IMR-90 (cell line): ENCODE results near the gene DCAF6. TPM values are rescaled to one million over a fixed set of nuclear protein-coding genes. Genes with fewer than 3 reads are reported as not detected.

ENCODE experiments used
- ATAC-seq: fragments of 200-7000 bp; cut with Tn5 transposase; 2 replicates; pipeline ENCODE4 v1.9.1; 2020; ENCODE audit warnings: low read depth, mild to moderate bottlenecking, moderate library complexity
- BruUV-seq: library from RNA; stranded (reverse); fragments of 400-500 nt; replicated peaks from 2 replicates; lab custom pipeline; 2021; lab: Mats Ljungman, UMichigan
- CTCF ChIA-PET: fragments of 300-600 bp; formaldehyde crosslinking; extraction: SDS; loops from one replicate; lab custom pipeline; 2021; ENCODE audit warnings: antibody characterized with exemption; lab: Yijun Ruan, JAX
- POLR2A ChIA-PET: fragments of 300-600 bp; sonication (Branson Sonifier 250); formaldehyde crosslinking; loops from one replicate; lab custom pipeline; 2022; ENCODE audit warnings: antibody characterized with exemption; ENCODE audit not compliant: unreplicated experiment; lab: Charles Lee
- DNase-seq: peaks from one replicate; pipeline ENCODE4 v3.0.0; 2013
- H2AFZ ChIP-seq: replicated peaks from 2 replicates; pipeline ENCODE3; 2013; ENCODE audit warnings: low read length, mild to moderate bottlenecking; ENCODE audit not compliant: poor library complexity
- H2AK5ac ChIP-seq: 2 replicates; pipeline ENCODE4 v1.6.1; 2013; ENCODE audit warnings: low read depth, low read length, inconsistent platforms
- H2AK9ac ChIP-seq: replicated peaks from 2 replicates; pipeline ENCODE3; 2013; ENCODE audit warnings: mild to moderate bottlenecking, low read depth, low read length, moderate library complexity; ENCODE audit not compliant: poor library complexity
- H2BK120ac ChIP-seq: 2 replicates; pipeline ENCODE4 v1.6.1; 2013; ENCODE audit warnings: low read depth, low read length, inconsistent platforms
- H2BK15ac ChIP-seq: 3 replicates; pipeline ENCODE4 v1.6.1; 2013; ENCODE audit warnings: low read depth, low read length, inconsistent platforms
- H2BK20ac ChIP-seq: 2 replicates; pipeline ENCODE4 v1.6.1; 2013; ENCODE audit warnings: low read depth, mild to moderate bottlenecking, inconsistent platforms, low read length, moderate library complexity
- H2BK5ac ChIP-seq: 2 replicates; pipeline ENCODE4 v1.6.1; 2013; ENCODE audit warnings: mild to moderate bottlenecking, low read depth, low read length, inconsistent platforms; ENCODE audit not compliant: poor library complexity, severe bottlenecking
- H3K14ac ChIP-seq: replicated peaks from 2 replicates; pipeline ENCODE4 v1.6.1; 2013; ENCODE audit warnings: low read depth, low read length, inconsistent platforms
- H3K18ac ChIP-seq: 2 replicates; pipeline ENCODE4 v1.6.1; 2013; ENCODE audit warnings: low read depth, low read length, control low read depth
- H3K23ac ChIP-seq: 2 replicates; pipeline ENCODE4 v1.6.1; 2013; ENCODE audit warnings: low read depth, low read length, inconsistent platforms
- H3K27ac ChIP-seq: 2 replicates; pipeline ENCODE4 v1.5.1; 2013; ENCODE audit warnings: mild to moderate bottlenecking, control low read depth, low read length; ENCODE audit not compliant: insufficient read depth
- H3K27me3 ChIP-seq: 2 replicates; pipeline ENCODE4 v1.6.1; 2013; ENCODE audit warnings: low read length; ENCODE audit not compliant: control insufficient read depth, insufficient read depth
- H3K36me3 ChIP-seq: 2 replicates; pipeline ENCODE4 v1.6.1; 2013; ENCODE audit warnings: low read length, mixed read lengths; ENCODE audit not compliant: control insufficient read depth, insufficient read depth
- H3K4ac ChIP-seq: 2 replicates; pipeline ENCODE4 v1.6.1; 2013; ENCODE audit warnings: low read depth, low read length, inconsistent platforms
- H3K4me1 ChIP-seq: 2 replicates; pipeline ENCODE4 v1.6.1; 2013; ENCODE audit warnings: low read length, mixed read lengths; ENCODE audit not compliant: control insufficient read depth, insufficient read depth
- H3K4me2 ChIP-seq: 2 replicates; pipeline ENCODE4 v1.6.1; 2013; ENCODE audit warnings: low read depth, mild to moderate bottlenecking, control low read depth, low read length, moderate library complexity
- H3K4me3 ChIP-seq: 2 replicates; pipeline ENCODE4 v1.5.1; 2013; ENCODE audit warnings: low read depth, mild to moderate bottlenecking, control low read depth, low read length, moderate library complexity; ENCODE audit not compliant: insufficient read depth
- H3K56ac ChIP-seq: 2 replicates; pipeline ENCODE4 v1.6.1; 2013; ENCODE audit warnings: low read length, inconsistent platforms; ENCODE audit not compliant: insufficient read depth; ENCODE audit errors: extremely low read depth
- H3K79me1 ChIP-seq, 2 experiments: 2 replicates each; pipeline ENCODE4 v1.6.1; 2013; ENCODE audit warnings: low read length in 2 of 2, inconsistent platforms in 1 of 2, low read depth in 1 of 2
- H3K9ac ChIP-seq: 2 replicates; pipeline ENCODE4 v1.6.1; 2013; ENCODE audit warnings: low read depth, low read length, control low read depth
- H3K9me1 ChIP-seq: 2 replicates; pipeline ENCODE4 v1.6.1; 2013; ENCODE audit warnings: low read length, inconsistent platforms; ENCODE audit not compliant: insufficient read depth
- H3K9me3 ChIP-seq: 2 replicates; pipeline ENCODE4 v1.6.1; 2013; ENCODE audit warnings: low read length; ENCODE audit not compliant: control insufficient read depth, insufficient read depth
- H4K20me1 ChIP-seq: 2 replicates; pipeline ENCODE4 v1.6.1; 2013; ENCODE audit warnings: low read length, inconsistent platforms; ENCODE audit not compliant: insufficient read depth
- H4K5ac ChIP-seq: 2 replicates; pipeline ENCODE4 v1.6.1; 2013; ENCODE audit warnings: mild to moderate bottlenecking, low read depth, low read length, control low read depth
- H4K8ac ChIP-seq, 2 experiments: 2 replicates each; pipeline ENCODE4 v1.6.1; 2013; ENCODE audit warnings: low read depth in 2 of 2, low read length in 2 of 2, control low read depth in 1 of 2, inconsistent platforms in 1 of 2
- H4K91ac ChIP-seq: 2 replicates; pipeline ENCODE4 v1.6.1; 2013; ENCODE audit warnings: low read depth, low read length, inconsistent platforms; ENCODE audit not compliant: insufficient read depth
- CEBPB ChIP-seq: IDR thresholded peaks from 2 replicates; pipeline ENCODE4 v1.6.1; 2012; ENCODE audit warnings: low read depth, low read length, improper control_type of control experiment
- CHD1 ChIP-seq: IDR thresholded peaks from 2 replicates; pipeline ENCODE4 v1.6.1; 2012; ENCODE audit warnings: low read depth, low read length, improper control_type of control experiment
- MAFK ChIP-seq: IDR thresholded peaks from 2 replicates; pipeline ENCODE4 v1.6.1; 2012; ENCODE audit warnings: low read depth, low read length, improper control_type of control experiment
- MAZ ChIP-seq: IDR thresholded peaks from 2 replicates; pipeline ENCODE4 v1.6.1; 2012; ENCODE audit warnings: low read depth, mild to moderate bottlenecking, low read length, improper control_type of control experiment, moderate library complexity, borderline replicate concordance
- WGBS, 2 experiments: methylation state at CpG; one replicate each; pipeline versions ENCODE4 v1.1.5 to v1.1.7; 2013; ENCODE audit warnings: missing lambda C conversion rate in 2 of 2; ENCODE audit not compliant: insufficient read length in 1 of 2; ENCODE audit errors: extremely low coverage in 2 of 2; 5-methylcytosine and 5-hydroxymethylcytosine counted together
- dilution Hi-C: fragments of 300-500 bp; cut with HindIII; formaldehyde crosslinking; loops from one replicate; pipeline ENCODE4 v1.14.3; 2018; ENCODE audit warnings: low sequenced_read_pairs; ENCODE audit not compliant: unreplicated experiment
- in situ Hi-C: fragments of 300-500 bp; cut with MboI; formaldehyde crosslinking; loops from 3 replicates; pipeline ENCODE4 v1.14.3; 2019; ENCODE audit warnings: low sequenced_read_pairs, inconsistent platforms, mixed read lengths
- intact Hi-C: fragments of 100-400 bp; cut with micrococcal nuclease; formaldehyde crosslinking; loops from 2 replicates; pipeline ENCODE4 v1.10.0; 2022
- polyA plus RNA-seq, 3 experiments: library from polyadenylated mRNA; depleted of rRNA; stranded (reverse); fragments of >200 nt; gene quantifications; 2 replicates each; pipeline ENCODE4 v1.2.3, GENCODE V29; 2012; ENCODE audit warnings: low replicate concordance in 1 of 3
- total RNA-seq: library from RNA; depleted of rRNA; stranded (reverse); fragments of >200 nt; gene quantifications from 2 replicates; pipeline ENCODE4 v1.2.3, GENCODE V29; 2012

Gene DCAF6
- total and polyA plus RNA-seq, 2 of the 4 experiments (the other 2 are of a cell fraction) = 60.4 to 88.7 TPM

DNA sequence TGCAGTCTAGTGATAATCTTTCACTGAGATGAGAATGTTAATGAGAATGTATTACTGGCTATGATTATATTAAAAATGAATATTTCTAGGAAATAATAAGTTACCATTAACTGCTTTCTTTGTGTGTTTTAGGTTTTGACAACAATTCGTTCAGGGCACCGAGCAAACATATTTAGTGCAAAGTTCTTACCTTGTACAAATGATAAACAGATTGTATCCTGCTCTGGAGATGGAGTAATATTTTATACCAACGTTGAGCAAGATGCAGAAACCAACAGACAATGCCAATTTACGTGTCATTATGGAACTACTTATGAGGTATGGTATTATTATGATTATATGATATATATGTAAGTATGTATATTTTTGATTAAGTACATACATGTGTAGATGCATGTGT is 38.2 kb downstream of the DCAF6 start:
- peaks cover 6% of the 10 kb centered on the region; the same call in 1 of the 2 replicates for H4K20me1 ChIP-seq
- DNase-seq = no peak
- CTCF ChIA-PET = no interaction called here
- H3K79me1 ChIP-seq = peaks cover 17 to 34% of the 10 kb centered on the region in 2 experiments; a peak in 3 of 4 replicates
- H3K4me1 ChIP-seq = no peaks in the 10 kb centered on the region
- no peak for TF ChIP-seq MAZ
- no peak for TF ChIP-seq CHD1
- no peak for TF ChIP-seq CEBPB
- no peak for TF ChIP-seq MAFK
- H3K56ac ChIP-seq = no peak overlapping the region
- no peak overlapping the region for H3K27ac ChIP-seq
- no peak overlapping the region for H3K14ac ChIP-seq
- no peak overlapping the region for H2AK9ac ChIP-seq
- H3K27me3 ChIP-seq = no peaks in the 10 kb centered on the region
- H2BK15ac ChIP-seq = no peak overlapping the region
- dilution Hi-C loops (no loop called here), in situ Hi-C loops (no loop called here), intact Hi-C loops (no loop called here)
- no peak overlapping the region for H2BK5ac ChIP-seq
- H4K91ac ChIP-seq = no peak overlapping the region
- no TSS peak for BruUV-seq
- no peak overlapping the region for H4K5ac ChIP-seq
- no peak overlapping the region for H2AFZ ChIP-seq
- H3K4me3 ChIP-seq = no peak overlapping the region
- H3K36me3 ChIP-seq = peaks cover 16% of the 10 kb centered on the region; the same call in 1 of the 2 replicates
- no peak overlapping the region for H3K9ac ChIP-seq
- H2BK20ac ChIP-seq = no peak overlapping the region
- no peak overlapping the region for H4K8ac ChIP-seq
- ATAC-seq = no peak
- no peak overlapping the region for H2AK5ac ChIP-seq
- H3K9me3 ChIP-seq = no peaks in the 10 kb centered on the region
- H3K18ac ChIP-seq = no peak overlapping the region
- no peak overlapping the region for H3K4me2 ChIP-seq
- no peak overlapping the region for H3K4ac ChIP-seq
- no CpG with 5 or more reads among the region's 4 CpGs for WGBS, 2 experiments
- no peak overlapping the region for H3K23ac ChIP-seq
- POLR2A ChIA-PET = no interaction called here
- H3K9me1 ChIP-seq = no peaks in the 10 kb centered on the region
- no peak overlapping the region for H2BK120ac ChIP-seq
